K562 (cell line): ENCODE data around the gene PAIP1. TPM values are rescaled to one million over a fixed set of nuclear protein-coding genes. Genes with fewer than 3 reads are reported as not detected.

Source experiments
- BDP1 ChIP-seq: IDR thresholded peaks from 3 replicates; pipeline ENCODE4 v1.6.1; 2011; ENCODE audit not compliant: insufficient read length, insufficient read depth
- E2F1 ChIP-seq: sonication (generic); formaldehyde crosslinking; IDR thresholded peaks from 2 replicates; pipeline ENCODE4 v1.8.1; 2023; ENCODE audit warnings: mild to moderate bottlenecking, missing genetic modification reagents, moderate library complexity
- EGR1 ChIP-seq: fragments of 450-650 bp; conservative IDR thresholded peaks from 2 replicates; pipeline ENCODE4 v1.6.1; 2017; ENCODE audit warnings: mild to moderate bottlenecking
- ELK1 ChIP-seq: sonication (generic); formaldehyde crosslinking; IDR thresholded peaks from 2 replicates; pipeline ENCODE4 v1.8.1; 2022; ENCODE audit warnings: missing genetic modification reagents
- GATAD2B ChIP-seq: fragments of 450-650 bp; IDR thresholded peaks from 2 replicates; pipeline ENCODE4 v1.6.1; 2017; ENCODE audit warnings: mild to moderate bottlenecking, borderline replicate concordance
- HDAC6 ChIP-seq: IDR thresholded peaks from 2 replicates; pipeline ENCODE4 v1.6.1; 2012; ENCODE audit warnings: low read depth, mild to moderate bottlenecking, control low read depth, inconsistent platforms, low read length, moderate library complexity
- HOXB6 ChIP-seq: fragments of 250-450 bp; sonication (Bioruptor Pico); IDR thresholded peaks from 2 replicates; pipeline ENCODE4 v1.5.1; 2022; ENCODE audit warnings: mild to moderate bottlenecking, borderline replicate concordance
- MTA1 ChIP-seq: fragments of 450-650 bp; IDR thresholded peaks from 2 replicates; pipeline ENCODE4 v1.6.1; 2017; ENCODE audit warnings: borderline replicate concordance
- PRMT5 ChIP-seq: sonication (generic); formaldehyde crosslinking; IDR thresholded peaks from 2 replicates; pipeline ENCODE4 v1.5.0; 2020; ENCODE audit warnings: missing genetic modification reagents
- RBM39 ChIP-seq: fragments of 200-400 bp; formaldehyde crosslinking; optimal IDR thresholded peaks from 2 replicates; pipeline ENCODE3; 2018; ENCODE audit warnings: low read depth, low read length
- RFX5 ChIP-seq: IDR thresholded peaks from 2 replicates; pipeline ENCODE4 v1.6.1; 2011; ENCODE audit warnings: low read depth, mild to moderate bottlenecking, improper control_type of control experiment, low read length
- SP2 ChIP-seq: IDR thresholded peaks from 2 replicates; pipeline ENCODE4 v1.6.1; 2011; ENCODE audit warnings: mild to moderate bottlenecking, low read depth, low read length, moderate library complexity; ENCODE audit not compliant: poor library complexity, severe bottlenecking; ENCODE audit errors: extremely low read depth
- TAF15 ChIP-seq: fragments of 200-400 bp; formaldehyde crosslinking; IDR thresholded peaks from 2 replicates; pipeline ENCODE4 v1.6.1; 2017; ENCODE audit warnings: mild to moderate bottlenecking, low read depth, low read length, moderate library complexity
- UBTF ChIP-seq, 2 experiments: IDR thresholded peaks; 2 replicates each; pipeline ENCODE4 v1.6.1; 2012; ENCODE audit warnings: improper control_type of control experiment in 2 of 2, low read depth in 2 of 2, low read length in 2 of 2, borderline replicate concordance in 1 of 2
- USF1 ChIP-seq: sonication (generic); formaldehyde crosslinking; IDR thresholded peaks from 2 replicates; pipeline ENCODE4 v1.9.0; 2022; ENCODE audit warnings: mild to moderate bottlenecking, missing genetic modification reagents
- ZBTB5 ChIP-seq: fragments of 450-650 bp; IDR thresholded peaks from 2 replicates; pipeline ENCODE4 v1.6.1; 2017; ENCODE audit warnings: antibody characterized with exemption
- ZFP36 ChIP-seq: fragments of 150-350 bp; IDR thresholded peaks from 2 replicates; pipeline ENCODE4 v1.6.1; 2018; ENCODE audit warnings: low read length, low read depth; ENCODE audit not compliant: partially characterized antibody
- ZNF197 ChIP-seq: fragments of 200-800 bp; sonication (Bioruptor generic); IDR thresholded peaks from 2 replicates; pipeline ENCODE4 v1.6.1; 2016; ENCODE audit warnings: low read depth, missing genetic modification characterization, missing compliant biosample characterization
- ZNF778 ChIP-seq: fragments of 450-650 bp; formaldehyde crosslinking; IDR thresholded peaks from 2 replicates; pipeline ENCODE4 v1.4.0; 2020; ENCODE audit warnings: mild to moderate bottlenecking, moderate library complexity
- polyA plus RNA-seq, 8 experiments: library from polyadenylated mRNA; depleted of rRNA in 4 of 8; stranded (reverse) in 5 of 8; unstranded in 3 of 8; fragments of >200 nt; fragmentation: Nextera tagmentation in 2 of 8; fragmentation: Illumina TruSeq in 1 of 8; extraction: Ambion mirVana in 2 of 8; extraction: Trizol in 1 of 8; gene quantifications; 2 replicates each; pipeline versions ENCODE4 v1.2.1 to v1.2.3, GENCODE V29; 2011 to 2014; ENCODE audit warnings: inconsistent platforms in 1 of 8, missing spikeins in 1 of 8
- total RNA-seq, 7 experiments: library from RNA; depleted of rRNA in 6 of 7; stranded (reverse); fragments of >200 nt in 6 of 7; fragmentation: Illumina TruSeq in 2 of 7; extraction: Trizol in 2 of 7; gene quantifications; 2 replicates each; pipeline versions ENCODE4 v1.2.1 to v1.2.3, GENCODE V29; 2011 to 2021; ENCODE audit warnings: low replicate concordance in 1 of 7

Gene PAIP1
- total and polyA plus RNA-seq, 9 of the 15 experiments (the other 6 are each of a cell fraction or from before 2014, with no cell fraction given) = 51.7 to 181 (median 102) TPM

- no peak for TF ChIP-seq ELK1 (CRISPR knock-in tag)
- TF ChIP-seq RBM39 = peak; percentile 72
- TF ChIP-seq ZBTB5 = no peak
- peak; percentile 88 for TF ChIP-seq SP2
- TF ChIP-seq E2F1 (CRISPR knock-in tag) = peak; percentile 80
- TF ChIP-seq PRMT5 = no peak
- peak; percentile 24 for TF ChIP-seq ZFP36
- TF ChIP-seq RFX5 = no peak
- no peak for TF ChIP-seq HDAC6
- TF ChIP-seq BDP1 = no peak
- TF ChIP-seq ZNF197 (CRISPR knock-in tag) = no peak
- TF ChIP-seq UBTF (IDR thresholded peaks at IDR 0.05; ENCODE audit: borderline replicate concordance in 1 of 2, low read depth in 2 of 2, low read length in 2 of 2) = 0 out of 4 replicates have a peak, but pooled peaks of 1 of the 2 experiments have one; percentile 32
- no peak for TF ChIP-seq USF1 (CRISPR knock-in tag)
- peak; percentile 30; the same call in 1 of the 2 replicates for TF ChIP-seq GATAD2B
- TF ChIP-seq ZNF778 (CRISPR knock-in tag) = no peak
- no peak; the same call in 1 of the 2 replicates for TF ChIP-seq EGR1
- TF ChIP-seq HOXB6 (CRISPR knock-in tag) = no peak
- no peak for TF ChIP-seq TAF15
- no peak for TF ChIP-seq MTA1
Observed at GRCh38 chr5:43514816-43515677, 41.8 kb downstream of the PAIP1 start, which contains the start of gene C5orf34 (continued).
